ENCODE measurements around the gene KCNAB1. TPM values are rescaled to one million over a fixed set of nuclear protein-coding genes. Genes with fewer than 3 reads are reported as not detected.

Gene KCNAB1
- total and polyA plus RNA-seq, 2 donors (not counting 3 experiments of a cell fraction or from before 2014, with no cell fraction given) = 0.21 TPM; not detected in 1

DNA sequence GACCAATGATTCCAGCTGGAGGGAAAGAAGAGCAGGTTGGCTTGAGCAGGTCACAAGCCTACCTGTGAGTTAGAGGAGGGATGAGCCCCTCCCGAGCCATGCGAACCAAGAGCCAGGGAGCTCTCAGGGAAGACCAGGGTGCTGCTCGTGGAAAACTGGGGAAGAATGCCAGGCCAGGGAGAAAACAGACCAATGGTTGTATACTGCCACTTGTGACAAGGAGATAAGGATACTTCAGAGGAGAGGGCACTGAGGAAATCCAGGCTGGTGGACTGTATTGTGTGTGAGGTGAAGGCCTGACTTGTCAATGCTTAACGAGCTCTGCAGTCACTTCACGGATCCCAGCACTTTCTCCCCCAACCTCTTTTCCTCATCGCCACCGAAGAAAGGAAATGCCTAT is 256.9 kb downstream of the KCNAB1 start:
- dilution Hi-C loops (cut with MboI; ENCODE audit: extremely low pct_ligation_motif_present, low sequenced_read_pairs) (no loop called here), intact Hi-C loops (cut with micrococcal nuclease) (no loop called here)
- POLR2A ChIA-PET = no interaction called here
- no peaks in the 10 kb centered on the region for H3K27me3 ChIP-seq (ENCODE audit: control insufficient read depth in 2 of 2, insufficient read depth in 2 of 2, low read length in 2 of 2)
- H3K9me1 ChIP-seq (replicated peaks; ENCODE audit: control insufficient read depth, extremely low read depth, insufficient read depth, low read length) = no peaks in the 10 kb centered on the region
- no peaks in the 10 kb centered on the region for H3K9me3 ChIP-seq (replicated peaks; ENCODE audit: control insufficient read depth, insufficient read depth, low read length)
- no peaks in the 10 kb centered on the region for H3K4me1 ChIP-seq (ENCODE audit: control insufficient read depth, extremely low read depth, insufficient read depth, low read length)
- CTCF ChIA-PET = interaction anchor here (0.8 to 2.0 kb wide), 4 partner anchors 17 to 226 kb away, joined by 3 to 5 read pairs (median 4); no protein-coding TSS in a partner anchor
- no peak overlapping the region for H3K4me2 ChIP-seq (ENCODE audit: insufficient read depth, low read length)
- DNase-seq (ENCODE audit: low read depth, low spot score) (no peak), FAIRE-seq (no peak)
- BruUV-seq (replicated peaks) = no TSS peak
- no peak overlapping the region for H3K27ac ChIP-seq (ENCODE audit: insufficient read depth, low read depth, low read length)
- H2AFZ ChIP-seq (ENCODE audit: low read depth, low read length) = no peak overlapping the region
- no peak overlapping the region for H3K9ac ChIP-seq (replicated peaks; ENCODE audit: extremely low read depth, insufficient read depth, low read length)
- H3K79me2 ChIP-seq (ENCODE audit: control insufficient read depth, insufficient read depth, low read length) = no peaks in the 10 kb centered on the region
- no peaks in the 10 kb centered on the region for H4K20me1 ChIP-seq (replicated peaks; ENCODE audit: control insufficient read depth, extremely low read depth, insufficient read depth, low read length)
- H3K4me3 ChIP-seq (replicated peaks in 1 of 3; ENCODE audit: insufficient read depth in 1 of 3, low read depth in 1 of 3, low read length in 3 of 3) = no peak overlapping the region
- no peak for TF ChIP-seq POLR2A (IDR thresholded peaks at IDR 0.05; ENCODE audit: low read depth, low read length)
- no peak for TF ChIP-seq JUN (IDR thresholded peaks at IDR 0.05; ENCODE audit: borderline replicate concordance, insufficient read depth, insufficient read length, low read depth)
- TF ChIP-seq, protein P1, sequence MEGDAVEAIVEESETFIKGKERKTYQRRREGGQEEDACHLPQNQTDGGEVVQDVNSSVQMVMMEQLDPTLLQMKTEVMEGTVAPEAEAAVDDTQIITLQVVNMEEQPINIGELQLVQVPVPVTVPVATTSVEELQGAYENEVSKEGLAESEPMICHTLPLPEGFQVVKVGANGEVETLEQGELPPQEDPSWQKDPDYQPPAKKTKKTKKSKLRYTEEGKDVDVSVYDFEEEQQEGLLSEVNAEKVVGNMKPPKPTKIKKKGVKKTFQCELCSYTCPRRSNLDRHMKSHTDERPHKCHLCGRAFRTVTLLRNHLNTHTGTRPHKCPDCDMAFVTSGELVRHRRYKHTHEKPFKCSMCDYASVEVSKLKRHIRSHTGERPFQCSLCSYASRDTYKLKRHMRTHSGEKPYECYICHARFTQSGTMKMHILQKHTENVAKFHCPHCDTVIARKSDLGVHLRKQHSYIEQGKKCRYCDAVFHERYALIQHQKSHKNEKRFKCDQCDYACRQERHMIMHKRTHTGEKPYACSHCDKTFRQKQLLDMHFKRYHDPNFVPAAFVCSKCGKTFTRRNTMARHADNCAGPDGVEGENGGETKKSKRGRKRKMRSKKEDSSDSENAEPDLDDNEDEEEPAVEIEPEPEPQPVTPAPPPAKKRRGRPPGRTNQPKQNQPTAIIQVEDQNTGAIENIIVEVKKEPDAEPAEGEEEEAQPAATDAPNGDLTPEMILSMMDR (IDR thresholded peaks at IDR 0.05; ENCODE audit: extremely low read depth in 1 of 2, insufficient read depth in 1 of 2, low read depth in 1 of 2, low read length in 2 of 2) = no peak
- no peak for TF ChIP-seq MYC (IDR thresholded peaks at IDR 0.05; ENCODE audit: low read depth, low read length)
- TF ChIP-seq POLR2AphosphoS5 (IDR thresholded peaks at IDR 0.05; ENCODE audit: insufficient read depth, low read depth, low read length) = no peak
- no peak for TF ChIP-seq GATA2 (IDR thresholded peaks at IDR 0.05; ENCODE audit: insufficient read depth, insufficient read length, low read depth, low read length)
- TF ChIP-seq FOS (IDR thresholded peaks at IDR 0.05; ENCODE audit: borderline replicate concordance, insufficient read depth, low read length) = no peak
- TF ChIP-seq EZH2 (IDR thresholded peaks at IDR 0.05; ENCODE audit: borderline replicate concordance, low read depth, low read length, severe bottlenecking) = no peak
- TF ChIP-seq, protein P2, sequence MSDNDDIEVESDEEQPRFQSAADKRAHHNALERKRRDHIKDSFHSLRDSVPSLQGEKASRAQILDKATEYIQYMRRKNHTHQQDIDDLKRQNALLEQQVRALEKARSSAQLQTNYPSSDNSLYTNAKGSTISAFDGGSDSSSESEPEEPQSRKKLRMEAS (IDR thresholded peaks at IDR 0.05; ENCODE audit: insufficient read depth, insufficient read length) = no peak
- H3K36me3 ChIP-seq (ENCODE audit: control insufficient read depth in 2 of 2, extremely low read depth in 1 of 2, insufficient read depth in 2 of 2, low read length in 2 of 2) = no peaks in the 10 kb centered on the region

Data from endothelial cell of umbilical vein (primary cell).